Nephron (organoid): ENCODE data around the gene ADCY1.

Experiments
- H3K27ac Mint-ChIP-seq, 3 experiments: 2 replicates each; pipeline ENCODE4 v1.8.0; 2020; ENCODE audit warnings: mixed read lengths in 3 of 3, mild to moderate bottlenecking in 2 of 3, moderate library complexity in 1 of 3
- H3K27me3 Mint-ChIP-seq: 2 replicates; pipeline ENCODE4 v1.8.0; 2021; ENCODE audit warnings: low read depth, mild to moderate bottlenecking, moderate library complexity, mixed read lengths
- H3K36me3 Mint-ChIP-seq: 2 replicates; pipeline ENCODE4 v1.8.0; 2020; ENCODE audit warnings: low read depth, mixed read lengths
- H3K4me1 Mint-ChIP-seq: 2 replicates; pipeline ENCODE4 v1.8.0; 2020; ENCODE audit warnings: mixed read lengths
- H3K4me3 Mint-ChIP-seq, 3 experiments: 2 replicates each; pipeline ENCODE4 v1.8.0; 2020; ENCODE audit warnings: mild to moderate bottlenecking in 3 of 3, mixed read lengths in 3 of 3, moderate library complexity in 2 of 3
- H3K9me3 Mint-ChIP-seq: 2 replicates; pipeline ENCODE4 v1.8.0; 2020; ENCODE audit warnings: mixed read lengths
- TF ChIP-seq, protein P1 (sequence below), 3 experiments: fragments of 200-600 bp; sonication (generic); IDR thresholded peaks; one replicate each; pipeline ENCODE4 v1.5.0; 2021; ENCODE audit warnings: antibody characterized with exemption in 3 of 3; ENCODE audit not compliant: unreplicated experiment in 3 of 3

The ADCY1 gene

DNA sequence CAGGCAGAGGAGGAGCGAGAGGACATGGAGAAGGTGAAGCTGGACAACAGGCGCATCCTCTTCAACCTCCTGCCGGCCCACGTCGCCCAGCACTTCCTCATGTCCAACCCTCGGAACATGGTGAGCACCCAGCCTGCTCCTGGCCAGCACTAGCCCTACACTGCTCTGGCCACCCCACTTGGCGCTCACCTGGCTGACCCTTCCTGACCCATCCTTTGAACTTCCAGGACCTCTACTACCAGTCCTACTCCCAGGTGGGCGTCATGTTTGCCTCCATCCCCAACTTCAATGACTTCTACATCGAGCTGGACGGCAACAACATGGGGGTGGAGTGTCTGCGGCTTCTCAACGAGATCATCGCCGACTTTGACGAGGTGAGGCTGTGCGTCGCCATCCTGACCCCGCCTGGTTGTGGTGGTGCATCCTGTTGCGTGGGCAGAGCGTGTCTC is 129.2 kb downstream of the ADCY1 start:
- Mint-ChIP-seq H3K4me3 (no peak overlapping the region), H3K4me1 (peaks cover 5% of the 10 kb centered on the region), H3K27me3 (no peaks in the 10 kb centered on the region), H3K27ac (no peak overlapping the region), H3K36me3 (no peaks in the 10 kb centered on the region), H3K9me3 (no peaks in the 10 kb centered on the region)
- TF ChIP-seq, protein P1, sequence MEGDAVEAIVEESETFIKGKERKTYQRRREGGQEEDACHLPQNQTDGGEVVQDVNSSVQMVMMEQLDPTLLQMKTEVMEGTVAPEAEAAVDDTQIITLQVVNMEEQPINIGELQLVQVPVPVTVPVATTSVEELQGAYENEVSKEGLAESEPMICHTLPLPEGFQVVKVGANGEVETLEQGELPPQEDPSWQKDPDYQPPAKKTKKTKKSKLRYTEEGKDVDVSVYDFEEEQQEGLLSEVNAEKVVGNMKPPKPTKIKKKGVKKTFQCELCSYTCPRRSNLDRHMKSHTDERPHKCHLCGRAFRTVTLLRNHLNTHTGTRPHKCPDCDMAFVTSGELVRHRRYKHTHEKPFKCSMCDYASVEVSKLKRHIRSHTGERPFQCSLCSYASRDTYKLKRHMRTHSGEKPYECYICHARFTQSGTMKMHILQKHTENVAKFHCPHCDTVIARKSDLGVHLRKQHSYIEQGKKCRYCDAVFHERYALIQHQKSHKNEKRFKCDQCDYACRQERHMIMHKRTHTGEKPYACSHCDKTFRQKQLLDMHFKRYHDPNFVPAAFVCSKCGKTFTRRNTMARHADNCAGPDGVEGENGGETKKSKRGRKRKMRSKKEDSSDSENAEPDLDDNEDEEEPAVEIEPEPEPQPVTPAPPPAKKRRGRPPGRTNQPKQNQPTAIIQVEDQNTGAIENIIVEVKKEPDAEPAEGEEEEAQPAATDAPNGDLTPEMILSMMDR (IDR thresholded peaks at IDR 0.05; ENCODE audit: unreplicated experiment in 3 of 3): no peak

DNA sequence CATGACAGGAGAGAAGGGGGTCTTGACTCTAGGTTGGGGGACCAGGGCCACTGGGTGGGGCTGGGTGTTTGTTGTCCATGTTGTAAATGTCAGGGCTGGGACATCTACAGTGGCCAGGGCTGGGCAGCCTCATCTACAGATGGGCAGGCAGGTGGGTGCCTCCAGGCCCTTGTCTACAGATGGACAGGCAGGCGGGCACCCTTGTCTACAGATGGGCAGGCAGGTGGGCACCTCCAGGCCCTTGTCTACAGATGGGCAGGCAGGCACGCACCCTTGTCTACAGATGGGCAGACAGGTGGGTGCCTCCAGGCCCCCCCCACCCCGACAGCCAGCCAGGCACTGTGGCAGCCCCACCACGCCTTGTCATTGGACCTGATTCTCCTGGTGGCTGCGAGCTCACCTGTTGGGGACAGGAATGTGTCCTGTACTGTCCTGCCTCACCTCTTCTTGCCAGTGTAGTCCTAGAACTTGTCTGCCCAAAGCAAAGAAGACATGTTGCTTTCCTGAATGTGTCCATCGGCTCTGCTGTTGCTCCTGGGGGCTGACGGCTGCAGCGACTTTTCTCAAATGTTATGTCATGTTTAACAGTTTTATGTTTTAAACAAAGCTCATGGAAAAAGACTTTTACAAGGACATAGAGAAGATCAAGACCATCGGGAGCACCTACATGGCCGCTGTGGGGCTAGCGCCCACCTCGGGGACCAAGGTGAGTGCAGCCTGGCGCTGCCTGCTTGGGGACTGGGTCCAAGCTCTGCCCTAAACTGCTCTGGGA is 129.9 kb downstream of the ADCY1 start:
- Mint-ChIP-seq H3K27me3 (no peaks in the 10 kb centered on the region), H3K4me1 (peaks cover 5% of the 10 kb centered on the region), H3K27ac (no peak overlapping the region), H3K9me3 (no peaks in the 10 kb centered on the region), H3K36me3 (no peaks in the 10 kb centered on the region), H3K4me3 (no peak overlapping the region)
- TF ChIP-seq, protein P1 (IDR thresholded peaks at IDR 0.05; ENCODE audit: unreplicated experiment in 3 of 3): no peak

GRCh38 chr7:45704683-45705016 is 130.5 kb downstream of the ADCY1 start:
- H3K9me3 Mint-ChIP-seq: no peaks in the 10 kb centered on the region
- H3K36me3 Mint-ChIP-seq: no peaks in the 10 kb centered on the region
- no peak overlapping the region for H3K27ac Mint-ChIP-seq
- no peak overlapping the region for H3K4me3 Mint-ChIP-seq
- peaks cover 5% of the 10 kb centered on the region for H3K4me1 Mint-ChIP-seq
- TF ChIP-seq, protein P1 (IDR thresholded peaks at IDR 0.05; ENCODE audit: unreplicated experiment in 3 of 3): no peak
- no peaks in the 10 kb centered on the region for H3K27me3 Mint-ChIP-seq

- H3K4me1 Mint-ChIP-seq: no peaks in the 10 kb centered on the region
- no peaks in the 10 kb centered on the region for H3K27me3 Mint-ChIP-seq
- H3K9me3 Mint-ChIP-seq: no peaks in the 10 kb centered on the region
- TF ChIP-seq, protein P1 (IDR thresholded peaks at IDR 0.05; ENCODE audit: unreplicated experiment in 3 of 3): no peak
- H3K36me3 Mint-ChIP-seq: no peaks in the 10 kb centered on the region
- H3K4me3 Mint-ChIP-seq: no peak overlapping the region
- no peak overlapping the region for H3K27ac Mint-ChIP-seq
Measured at GRCh38 chr7:45708046-45708950, 134.1 kb downstream of the ADCY1 start.

DNA sequence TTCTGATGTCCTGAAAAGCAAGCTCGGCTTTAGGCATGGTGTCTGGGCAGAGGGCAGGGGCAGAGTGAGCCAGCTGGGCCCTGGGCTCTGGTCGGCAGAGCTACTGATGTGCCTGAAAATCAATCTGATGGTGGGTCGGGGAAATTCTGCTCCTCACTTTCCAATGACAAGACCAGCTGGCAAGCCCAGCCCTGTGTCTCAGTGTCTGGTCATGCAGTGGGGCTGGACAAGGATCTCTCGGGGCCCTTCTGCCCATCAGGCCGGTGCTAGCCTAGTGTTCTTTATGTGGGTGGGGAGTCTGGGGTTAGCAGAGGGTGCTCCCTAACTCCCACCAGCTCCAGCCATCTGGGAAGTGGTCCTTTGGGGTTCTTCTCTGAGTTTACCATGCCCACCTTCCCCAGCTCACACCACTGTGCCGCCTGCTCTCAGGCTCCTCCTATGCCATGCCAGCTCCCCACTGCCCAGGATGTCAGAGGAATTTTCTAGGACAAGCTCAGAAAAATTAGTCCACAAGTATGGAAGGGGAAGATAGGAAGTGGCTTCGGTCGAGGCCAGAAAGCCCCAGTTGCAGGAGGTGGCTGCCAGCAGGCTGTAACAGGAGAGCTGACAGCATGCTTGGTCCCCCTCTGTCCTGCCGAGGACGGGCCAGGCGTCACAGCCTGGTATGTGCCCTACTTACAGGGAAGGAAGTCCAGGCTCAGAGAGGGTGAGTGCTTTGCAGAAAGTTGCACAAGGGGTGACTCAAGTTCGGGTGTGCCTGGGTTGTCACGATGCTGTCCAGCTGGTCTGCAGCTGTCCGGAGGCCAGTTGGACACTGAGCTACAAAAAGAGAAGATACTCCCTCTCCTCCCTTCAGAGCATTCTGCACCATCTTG is 135.2 kb downstream of the ADCY1 start:
- H3K27ac Mint-ChIP-seq: no peak overlapping the region
- no peaks in the 10 kb centered on the region for H3K36me3 Mint-ChIP-seq
- H3K27me3 Mint-ChIP-seq: no peaks in the 10 kb centered on the region
- no peak overlapping the region for H3K4me3 Mint-ChIP-seq
- H3K4me1 Mint-ChIP-seq: no peaks in the 10 kb centered on the region
- H3K9me3 Mint-ChIP-seq: no peaks in the 10 kb centered on the region
- TF ChIP-seq, protein P1 (IDR thresholded peaks at IDR 0.05; ENCODE audit: unreplicated experiment in 3 of 3): no peak
